A673 (cell line): ENCODE measurements around the gene CNGA2.

Source experiments
- CTCF ChIP-seq: fragments of 300-800, 200-600 bp; sonication (generic); conservative IDR thresholded peaks from 2 replicates; pipeline ENCODE4 v1.5.1; 2017; ENCODE audit warnings: low read depth, mild to moderate bottlenecking, antibody characterized with exemption, low read length, moderate library complexity, mixed read lengths
- EZH2 ChIP-seq: fragments of 200-600 bp; sonication (generic); IDR thresholded peaks from 2 replicates; pipeline ENCODE4 v1.6.1; 2017; ENCODE audit warnings: borderline replicate concordance, low read depth, mild to moderate bottlenecking, mixed read lengths, antibody characterized with exemption, low read length; ENCODE audit not compliant: poor library complexity, severe bottlenecking

DNA sequence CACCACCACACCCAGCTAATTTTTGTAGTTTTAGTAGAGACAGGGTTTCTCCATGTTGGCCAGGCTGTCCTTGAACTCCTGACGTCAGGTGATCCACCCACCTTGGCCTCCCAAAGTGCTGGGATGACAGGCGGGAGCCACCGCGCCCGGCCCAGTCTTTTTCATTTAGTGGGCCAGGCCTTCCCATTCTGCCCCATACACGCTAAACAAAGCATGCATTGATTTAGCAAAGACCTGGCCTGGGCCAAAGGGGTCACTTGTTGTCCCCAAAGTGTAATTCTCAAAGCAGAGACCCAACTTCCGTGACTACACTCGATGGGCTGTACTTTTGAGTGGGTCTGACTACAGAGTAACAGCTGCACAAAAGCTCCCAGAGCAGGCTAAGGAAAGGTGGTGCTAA, 29.2 kb downstream of the CNGA2 start:
- TF ChIP-seq EZH2 (no peak), CTCF (no peak)
